Medulla oblongata (tissue), 1 donor: ENCODE measurements around the gene ZDHHC14.
A peak's percentile ranks its signal among the peaks of the same experiment; 100 is the strongest.

Source experiments
- DNase-seq: peaks from one replicate; pipeline ENCODE4 v3.0.0-alpha.2; 2015; ENCODE audit errors: extremely low spot score

The ZDHHC14 gene

DNA sequence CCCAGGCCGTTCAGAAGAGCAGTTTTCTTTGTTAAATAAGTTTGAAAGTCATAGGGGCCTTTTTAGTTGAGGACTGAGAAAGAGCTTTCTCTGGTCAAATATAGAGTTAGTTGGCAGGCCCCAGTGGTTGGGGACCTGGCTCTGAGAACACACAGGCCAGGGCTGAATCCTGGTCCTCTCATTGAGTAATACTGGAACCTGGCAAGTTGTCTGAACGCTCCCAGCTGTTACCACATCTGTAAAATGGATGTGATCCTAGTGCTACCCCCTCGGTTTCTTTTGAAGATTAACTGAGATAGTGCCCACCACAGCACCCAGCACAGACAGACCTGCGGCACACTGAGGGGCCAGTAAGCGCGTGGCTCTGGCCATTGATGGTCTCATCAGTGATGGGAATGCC, 215.5 kb downstream of the ZDHHC14 start:
- no peak for DNase-seq

DNA sequence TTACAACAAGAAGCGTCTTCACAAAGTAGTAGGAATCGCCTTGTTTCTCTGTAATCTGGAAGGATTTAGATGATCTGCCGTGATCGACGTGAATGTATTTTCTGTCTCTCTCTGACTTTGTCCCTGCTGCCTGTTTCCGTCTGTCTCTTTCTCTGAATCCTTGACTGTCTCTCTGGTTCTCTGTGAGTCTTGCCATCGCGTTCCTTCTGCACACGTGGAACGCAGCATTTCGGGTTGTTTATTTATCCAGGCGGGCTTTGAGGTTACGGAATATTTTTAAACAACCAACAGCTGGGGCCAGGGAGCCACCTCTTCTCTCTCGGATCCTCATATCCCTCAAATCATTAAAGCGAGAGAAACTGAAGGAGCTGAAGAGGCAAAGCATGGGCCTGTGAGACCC, 215.9 kb downstream of the ZDHHC14 start:
- DNase-seq: no peak

DNA sequence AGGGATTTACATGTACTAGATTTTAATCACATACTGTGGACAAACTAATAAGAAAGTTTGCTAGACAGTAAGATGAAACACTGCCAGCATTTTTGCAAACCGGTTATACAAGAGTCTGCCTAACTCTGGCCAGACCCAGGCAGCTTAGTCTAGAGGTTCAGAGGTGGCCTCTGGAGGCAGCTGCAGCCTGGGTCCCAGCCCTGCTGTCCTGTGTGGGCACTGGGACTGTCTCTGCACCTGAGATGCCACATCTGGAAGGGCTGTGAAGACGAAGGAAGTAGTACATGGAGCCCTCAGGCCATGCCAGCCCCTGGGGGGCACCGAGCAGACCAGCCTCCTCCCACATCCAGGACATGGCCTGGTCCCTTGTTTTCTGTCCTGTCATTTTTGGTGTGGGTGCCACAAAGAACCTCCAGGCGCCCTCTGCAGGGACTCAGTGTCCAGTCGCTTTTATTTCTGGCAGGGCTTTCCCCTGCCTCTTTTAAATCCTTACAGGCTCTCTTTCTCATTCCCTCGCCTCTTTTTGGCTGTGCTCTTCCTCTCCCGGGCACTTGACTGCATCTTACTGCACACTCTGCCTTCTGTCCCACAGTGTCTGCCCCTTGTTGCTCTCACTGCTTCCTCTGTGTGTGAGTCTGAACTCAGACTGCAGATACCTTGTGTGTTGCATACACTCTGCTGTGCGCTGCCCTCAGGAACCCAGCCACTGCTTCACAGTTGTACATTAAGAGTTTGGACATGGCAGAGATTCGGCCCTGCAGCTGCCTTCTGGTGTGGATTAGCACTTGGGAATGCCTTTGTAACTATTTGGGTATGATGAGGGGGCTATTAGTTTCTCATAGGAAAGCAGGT, 216.7 kb downstream of the ZDHHC14 start:
- DNase-seq: peak; percentile 79

DNA sequence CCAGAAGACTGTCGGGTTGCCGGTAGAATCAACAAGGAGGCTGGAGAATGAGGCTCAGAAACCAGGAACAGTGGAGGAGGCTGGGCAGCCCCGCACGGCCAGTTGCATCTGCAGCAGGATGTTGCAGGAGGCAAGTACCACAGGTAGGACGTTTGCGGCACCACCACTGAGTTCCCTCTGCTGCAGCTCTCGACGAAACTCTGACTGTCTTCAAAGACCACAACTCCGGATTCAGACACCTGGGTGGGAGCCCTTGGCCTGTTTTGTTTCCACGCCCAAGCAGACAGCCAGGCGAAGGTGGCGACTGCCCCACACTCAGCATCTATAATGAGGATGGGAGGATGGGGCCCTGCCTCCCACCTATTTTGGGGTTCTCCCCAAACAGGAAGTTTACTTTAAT, 218.2 kb downstream of the ZDHHC14 start:
- DNase-seq: no peak

DNA sequence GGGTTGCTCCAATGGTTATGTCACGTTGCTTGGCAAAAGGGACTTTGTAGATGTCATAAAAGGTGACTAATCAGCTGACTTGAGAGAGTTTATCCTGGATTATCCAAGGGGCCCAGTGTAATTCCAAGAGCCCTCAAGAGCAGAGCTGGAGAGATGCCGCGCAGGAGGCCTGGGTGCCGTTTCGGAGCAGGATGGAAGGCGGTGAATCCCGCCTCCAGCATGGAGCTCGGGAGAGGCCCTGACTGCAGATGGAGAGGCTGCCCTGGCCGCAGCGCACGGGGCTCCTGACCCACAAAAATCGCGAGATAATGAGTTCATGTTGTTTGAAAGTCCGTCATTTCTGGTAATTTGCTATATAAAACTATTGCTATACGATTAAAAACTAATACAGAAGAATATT, 219.8 kb downstream of the ZDHHC14 start:
- no peak for DNase-seq

DNA sequence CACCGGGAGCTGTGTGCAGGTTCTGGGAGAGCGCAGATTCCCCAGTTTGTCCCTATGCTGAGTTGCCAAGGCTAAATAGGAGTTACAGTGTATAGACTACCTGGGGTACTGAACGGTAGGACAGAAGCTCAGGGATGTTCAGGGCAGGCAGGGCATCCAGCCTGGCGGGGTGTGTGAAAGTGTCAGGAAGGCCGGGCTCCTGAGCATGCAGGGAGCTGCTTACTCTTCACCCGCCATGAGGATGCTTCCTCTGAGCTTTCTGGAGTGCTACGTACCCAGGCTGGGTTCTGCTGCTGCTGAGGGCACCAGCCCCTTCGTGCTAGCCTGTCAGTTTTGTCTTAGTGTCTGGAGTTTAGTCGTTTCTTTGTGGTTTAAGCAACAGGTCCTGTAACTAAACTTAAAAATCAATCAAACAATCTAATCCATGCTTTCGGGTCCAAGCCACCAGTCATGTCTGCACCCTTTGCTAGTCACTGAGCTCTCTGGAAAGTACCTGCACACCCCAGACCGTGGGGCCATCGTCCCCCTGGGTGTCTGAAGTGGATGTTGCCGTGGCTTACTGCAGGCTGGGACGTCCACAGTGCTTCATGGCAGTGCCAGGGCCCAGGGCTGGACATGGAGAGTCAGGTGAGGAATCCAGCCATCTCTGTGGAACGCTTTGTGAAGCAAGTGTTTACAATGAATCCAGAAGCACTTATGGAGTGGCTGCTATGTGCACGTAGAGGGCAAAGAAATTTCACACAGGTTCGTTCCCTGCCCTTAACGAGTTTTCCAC, 221.7 kb downstream of the ZDHHC14 start:
- no peak for DNase-seq

DNA sequence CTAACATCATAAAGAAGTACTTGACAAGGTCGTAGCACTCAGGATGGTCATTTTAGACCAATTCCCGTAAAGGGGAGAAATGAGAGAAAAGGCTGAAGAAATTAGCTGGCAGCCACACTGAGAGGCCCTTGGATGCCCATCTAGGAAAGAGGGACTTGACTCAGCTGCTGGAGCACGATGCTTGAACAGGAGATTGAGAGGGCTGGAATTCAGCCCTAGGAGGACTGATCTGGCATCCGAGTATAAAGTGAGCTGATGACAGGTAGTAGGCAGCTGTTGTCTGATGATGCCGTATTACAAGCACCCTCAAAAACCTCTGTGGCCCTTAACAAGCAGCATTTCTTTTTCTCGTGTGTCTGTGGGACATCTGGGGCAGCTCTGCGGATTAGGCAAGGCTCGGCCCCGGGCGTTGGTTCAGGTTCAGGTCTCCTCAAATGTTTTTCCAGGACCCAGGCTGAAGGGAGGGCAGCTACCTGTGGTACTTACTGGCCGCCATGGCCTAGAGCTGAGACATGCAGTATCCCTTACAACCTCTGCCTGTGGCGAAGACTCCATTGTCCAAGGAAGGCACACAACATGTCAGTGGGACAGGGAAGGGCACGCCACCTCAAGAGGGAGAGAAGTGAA, 222.4 kb downstream of the ZDHHC14 start:
- no peak for DNase-seq

DNA sequence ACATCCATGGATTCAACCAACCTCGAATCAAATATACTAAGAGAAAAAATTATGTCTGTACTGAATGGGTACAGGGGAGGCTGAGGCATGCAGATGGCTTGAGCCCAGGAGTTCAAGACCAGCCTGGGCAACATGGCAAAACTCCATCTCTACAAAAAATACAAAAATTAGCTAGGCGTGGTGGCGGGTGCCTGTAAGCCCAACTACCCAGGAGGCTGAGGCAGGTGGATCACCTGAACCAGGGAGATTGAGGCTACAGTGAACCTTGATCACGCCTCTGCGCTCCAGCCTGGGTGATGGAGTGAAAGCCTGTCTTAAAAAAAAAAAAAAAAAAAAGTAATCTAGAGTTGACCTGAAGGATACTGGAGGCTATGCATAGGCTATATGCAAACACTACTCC, 223.0 kb downstream of the ZDHHC14 start:
- DNase-seq: no peak

DNA sequence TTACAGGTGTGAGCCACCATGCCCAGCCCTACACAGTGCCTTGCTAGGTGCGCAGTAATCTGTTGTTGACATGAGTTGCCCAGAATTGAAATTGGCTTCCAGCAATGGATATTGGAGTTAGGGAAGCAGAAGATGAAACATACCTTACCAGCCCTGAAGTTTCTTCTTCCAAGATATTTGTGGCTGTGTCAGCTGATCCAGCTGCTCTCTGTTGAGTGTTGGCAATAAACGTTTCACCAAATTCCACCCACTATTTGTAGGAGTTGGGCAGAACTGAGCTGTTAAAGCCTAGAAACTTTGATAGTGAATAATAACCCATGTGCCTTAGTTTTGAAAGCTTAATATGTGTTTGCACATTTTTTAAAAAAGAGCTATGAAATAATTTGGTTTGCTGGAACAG, 223.8 kb downstream of the ZDHHC14 start:
- no peak for DNase-seq

DNA sequence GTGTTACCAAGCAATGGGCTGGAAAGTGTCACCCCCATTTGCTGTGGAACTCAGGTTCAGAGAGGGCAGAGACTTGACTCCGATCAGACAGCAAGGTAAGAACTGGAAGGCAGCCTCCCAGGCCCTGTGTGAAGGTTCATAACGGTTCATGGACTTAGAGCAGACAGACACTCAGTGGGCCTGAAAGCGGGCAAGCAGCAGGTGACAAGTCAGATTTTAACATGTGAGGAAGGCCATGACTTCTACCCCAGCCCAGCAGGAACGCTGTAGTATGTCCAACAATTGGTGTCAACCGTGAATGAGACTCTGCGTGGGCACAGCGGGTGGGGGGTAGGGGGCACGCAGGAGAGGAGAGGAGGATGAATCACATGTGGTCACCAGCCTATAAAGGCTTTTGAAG, 224.5 kb downstream of the ZDHHC14 start:
- DNase-seq: no peak

DNA sequence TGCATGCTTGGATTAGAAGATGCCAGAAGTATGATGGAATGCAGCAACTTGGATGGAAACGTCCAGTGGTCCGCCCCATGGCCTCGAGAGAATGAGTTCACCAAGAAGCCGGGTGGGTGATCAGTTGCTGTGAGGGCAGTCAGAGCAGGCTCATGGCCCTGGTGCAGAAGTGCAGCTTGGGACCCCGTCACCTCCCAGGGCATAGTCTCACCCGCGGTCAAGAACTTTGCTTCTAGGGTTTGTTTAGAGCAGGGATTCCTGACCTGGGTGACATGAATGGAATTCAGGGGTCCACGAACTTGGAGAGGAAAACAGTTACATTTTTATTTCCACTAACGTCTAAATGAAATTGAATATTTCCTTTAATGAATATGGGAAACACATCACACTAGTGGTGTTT, 225.5 kb downstream of the ZDHHC14 start:
- DNase-seq: no peak

DNA sequence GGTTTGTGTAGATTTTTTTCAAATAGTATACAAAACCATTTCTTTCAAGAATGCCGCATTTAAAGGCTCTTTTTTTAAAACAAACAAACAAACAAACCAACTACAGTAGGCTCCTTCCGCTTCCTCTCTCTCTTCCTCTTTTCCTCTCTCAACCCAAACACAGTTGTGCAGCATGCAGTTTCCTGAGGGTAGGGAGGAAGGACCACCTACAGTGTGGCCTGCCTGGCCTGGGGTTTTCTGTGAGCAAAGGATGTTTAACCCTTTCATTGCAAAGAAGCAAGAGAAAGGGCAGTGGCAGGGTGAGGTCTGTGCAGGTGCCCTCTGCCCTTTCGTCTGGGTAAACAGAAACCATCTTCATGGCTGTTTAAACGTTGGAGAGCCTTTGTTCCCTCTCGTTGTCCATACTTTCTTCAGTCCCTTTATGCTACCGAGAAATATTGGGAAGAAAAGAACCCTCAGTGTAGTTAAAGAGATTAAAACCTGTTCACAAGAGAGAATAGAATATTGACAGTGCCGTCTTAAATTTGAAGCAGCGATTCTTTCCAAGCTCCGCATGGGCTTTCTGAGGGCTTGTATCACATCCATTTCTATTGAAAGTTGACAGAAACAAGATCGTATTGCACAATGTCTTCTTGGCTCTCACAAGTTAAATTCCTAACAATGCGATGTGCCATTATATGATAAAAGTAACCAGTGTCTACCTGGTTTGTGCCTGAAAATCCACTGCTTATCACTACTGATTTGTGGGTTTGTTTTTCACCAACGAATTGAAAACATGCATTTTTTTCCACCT, 226.5 kb downstream of the ZDHHC14 start:
- no peak for DNase-seq

DNA sequence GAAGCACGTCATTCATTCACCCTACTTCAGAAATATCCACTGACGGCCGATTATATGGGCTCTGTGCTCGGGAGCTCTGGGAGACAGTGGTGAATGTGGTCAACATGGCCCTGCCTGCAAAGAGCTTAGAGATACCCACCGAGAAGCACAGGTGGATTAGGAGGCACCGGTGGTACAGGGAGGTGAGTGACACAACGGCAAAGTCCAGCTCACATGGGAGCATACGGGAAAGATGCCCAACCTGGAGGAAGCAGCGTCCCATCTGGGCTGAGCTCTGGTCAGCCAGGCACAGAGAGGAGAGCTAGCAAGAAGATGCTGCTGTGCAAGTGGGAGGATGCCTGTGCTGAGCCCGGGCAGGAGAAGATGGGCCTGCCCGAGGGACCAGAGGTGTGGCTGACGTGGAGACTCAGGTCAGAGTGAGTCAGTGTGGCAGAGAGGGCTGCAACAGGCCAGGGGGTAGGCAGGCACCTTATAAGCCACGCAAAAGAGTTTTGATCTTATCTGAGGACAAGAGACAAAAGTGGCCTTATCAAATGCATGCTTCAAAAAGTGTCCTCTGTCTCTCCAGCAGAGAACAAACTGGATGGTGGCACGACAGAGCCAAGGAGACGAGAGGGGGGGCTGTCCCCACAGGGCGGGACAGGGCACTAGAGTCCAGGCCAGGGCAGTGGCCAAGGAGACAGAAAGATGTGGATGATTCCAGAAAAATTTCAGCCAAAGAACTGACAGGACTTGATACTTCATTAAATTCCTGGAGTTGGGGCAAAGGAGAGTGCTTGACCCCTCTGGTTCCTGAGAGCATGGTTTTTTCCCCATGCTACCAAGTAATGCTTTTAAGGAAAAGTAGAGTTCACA, 227.5 kb downstream of the ZDHHC14 start:
- no peak for DNase-seq

DNA sequence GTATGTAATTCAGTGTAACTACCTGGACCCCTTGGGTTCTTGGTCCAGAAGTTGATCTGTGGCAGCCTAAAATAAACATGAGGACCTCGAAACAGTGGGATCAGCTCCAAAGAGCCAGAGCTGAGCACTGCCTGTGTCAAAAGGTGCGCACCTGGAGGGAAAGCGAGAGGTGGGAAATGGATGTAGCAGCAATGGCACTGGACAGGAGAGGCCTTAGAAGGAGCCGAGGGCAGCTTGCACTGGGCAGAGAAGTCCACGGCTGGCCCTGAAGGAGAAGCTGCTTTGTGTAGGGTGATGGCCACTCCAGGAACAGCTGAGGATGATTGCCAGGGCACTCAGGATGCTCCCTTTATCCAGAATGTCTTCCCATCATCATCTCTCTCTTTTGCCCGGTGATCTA, 228.1 kb downstream of the ZDHHC14 start:
- DNase-seq: no peak

DNA sequence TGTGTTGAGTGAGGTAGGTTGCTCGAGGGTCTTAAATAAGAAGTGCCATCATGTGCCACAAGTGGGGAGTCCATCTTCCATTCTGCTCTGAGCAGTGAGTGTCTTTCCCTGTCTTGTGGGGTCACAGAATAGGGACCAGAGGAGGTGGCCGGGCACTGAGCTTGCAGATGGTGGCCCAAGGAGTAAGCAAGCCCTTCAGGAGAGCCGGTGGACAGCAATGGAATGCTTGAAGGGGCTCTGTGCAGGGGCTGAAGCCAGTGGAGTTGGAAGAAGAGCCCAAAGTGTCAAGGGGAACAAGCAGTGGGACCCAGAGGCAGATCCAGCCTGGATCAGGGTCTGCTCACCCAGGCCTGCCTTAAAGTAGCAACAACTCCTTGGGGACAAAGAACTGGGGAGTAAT, 228.6 kb downstream of the ZDHHC14 start:
- DNase-seq: no peak

DNA sequence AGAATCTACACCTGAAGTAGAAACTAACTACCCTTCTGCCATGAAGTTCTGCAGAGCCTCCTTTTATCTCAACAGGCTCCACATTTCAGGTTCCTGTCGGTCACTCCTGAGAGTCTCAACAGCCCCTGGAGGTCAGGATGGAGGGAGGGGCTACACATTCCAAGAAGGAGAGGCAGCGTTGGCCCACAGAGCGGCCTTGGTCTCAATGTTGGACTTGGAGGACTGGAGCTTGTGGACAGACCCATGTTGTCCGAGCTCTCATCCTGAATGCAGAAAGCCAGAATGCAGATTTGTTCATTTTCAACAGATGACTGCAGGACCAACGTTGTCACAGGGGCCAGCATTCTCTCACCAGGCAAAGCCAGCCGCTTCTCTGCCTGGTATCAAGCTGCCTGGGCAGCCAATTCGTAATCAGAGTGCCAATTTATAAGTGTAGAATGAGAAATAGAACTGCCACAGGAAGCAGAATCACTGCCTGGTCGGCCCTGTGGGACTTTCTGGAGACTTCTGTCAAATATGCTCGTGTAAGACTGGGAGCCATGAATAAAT, 229.5 kb downstream of the ZDHHC14 start:
- DNase-seq: peak; percentile 52

DNA sequence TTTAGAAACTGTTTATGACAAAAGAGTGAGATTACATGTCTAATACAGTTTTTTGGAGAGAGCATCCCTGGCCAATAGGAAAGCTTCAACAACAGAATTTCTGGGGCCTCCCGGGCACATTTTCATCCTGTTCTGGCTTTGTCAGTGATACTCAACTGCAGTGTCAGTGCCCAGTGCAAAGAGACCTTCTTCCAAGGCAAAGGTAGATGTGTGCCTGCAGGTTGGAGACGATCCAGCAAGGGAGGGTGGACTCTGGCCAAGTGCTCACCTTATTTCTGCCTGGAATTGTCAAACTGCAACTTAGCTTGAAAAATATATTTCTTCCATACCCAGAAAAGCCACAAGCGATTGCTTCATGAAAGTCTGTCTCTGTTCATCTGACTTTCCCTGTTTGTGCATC, 230.4 kb downstream of the ZDHHC14 start:
- no peak for DNase-seq

DNA sequence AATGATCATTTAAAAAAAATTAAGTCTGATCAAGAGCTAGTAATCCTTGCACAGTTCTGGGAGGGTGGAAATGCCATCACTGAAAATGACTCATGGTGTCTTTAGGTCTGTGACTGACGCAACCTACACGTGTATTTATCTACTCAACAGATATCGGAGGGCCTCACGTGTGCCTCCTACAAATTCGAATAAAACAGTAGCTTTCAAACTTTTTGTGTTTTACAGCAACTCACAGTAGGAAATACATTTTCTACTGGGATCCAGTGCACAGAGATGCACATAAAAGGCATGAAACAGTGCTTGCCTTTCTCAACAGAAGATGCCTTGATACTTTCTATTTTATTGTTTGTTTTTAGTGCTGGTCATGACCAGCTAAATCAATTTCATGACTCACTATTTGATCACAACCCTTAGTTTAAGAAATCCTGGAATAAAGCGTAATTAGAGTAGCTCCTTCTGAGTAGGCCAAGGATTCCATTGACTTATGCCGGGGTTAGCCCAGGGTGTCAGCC, 232.1 kb downstream of the ZDHHC14 start:
- DNase-seq: no peak

DNA sequence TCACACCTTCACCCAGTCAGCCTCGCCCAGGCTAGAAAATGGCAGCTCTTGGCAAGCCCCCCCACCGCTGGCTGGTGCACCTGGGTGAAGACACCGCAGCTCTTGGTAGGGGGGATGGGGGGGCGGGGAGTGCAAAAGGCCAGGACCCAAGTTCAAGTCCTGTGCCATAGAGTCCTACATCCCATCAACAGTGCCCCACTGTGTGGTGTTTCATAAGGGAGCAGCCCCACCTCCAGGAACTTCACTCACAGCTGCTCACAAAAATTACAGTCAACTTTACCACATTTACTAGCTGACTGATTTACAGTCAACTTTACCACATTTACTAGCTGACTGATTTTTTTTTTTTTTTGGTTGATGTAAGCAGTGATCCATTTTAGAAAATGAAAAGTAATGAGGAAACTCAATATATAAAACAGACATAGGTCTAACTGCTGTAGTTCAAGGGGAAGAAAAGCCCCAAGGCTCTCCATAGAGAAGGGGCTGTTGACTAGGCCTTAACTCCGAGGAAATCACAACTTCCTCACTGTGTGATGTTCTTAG, 233.1 kb downstream of the ZDHHC14 start:
- DNase-seq: no peak

DNA sequence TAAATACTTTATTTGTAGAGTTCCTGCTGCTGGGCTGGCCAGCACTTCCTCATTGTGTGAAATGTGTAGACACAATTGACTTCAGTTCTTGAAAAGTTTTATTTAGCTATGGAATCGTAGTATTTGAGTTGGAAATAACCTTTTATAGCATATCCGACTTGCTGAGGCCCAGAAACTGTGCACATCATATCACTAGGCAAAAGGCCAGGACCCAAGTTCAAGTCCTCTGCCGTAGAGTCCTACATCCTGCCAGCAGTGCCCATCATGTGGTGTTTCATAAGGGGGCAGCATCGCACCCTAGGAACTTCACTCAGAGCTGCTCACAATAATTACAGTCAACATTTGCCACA, 234.4 kb downstream of the ZDHHC14 start:
- peak; percentile 67 for DNase-seq
